SU-DHL-6 (cell line): Measurements from ENCODE around the gene IDS.
"Not testable (repeated sequence)": the region's sequence is repeated elsewhere in the genome, so short reads cannot be mapped to it uniquely, and the experiment has no call there.

Experiments
- H2AFZ ChIP-seq: fragments of 200-600 bp; sonication (generic); 2 replicates; pipeline ENCODE4 v1.6.1; 2014; ENCODE audit warnings: low read depth, mild to moderate bottlenecking, moderate library complexity, mixed read lengths, antibody characterized with exemption, low read length; ENCODE audit not compliant: severe bottlenecking
- H3F3A ChIP-seq: fragments of 200-600 bp; shearing (Covaris generic); 2 replicates; pipeline ENCODE4 v1.6.0; 2016; ENCODE audit warnings: antibody characterized with exemption, mild to moderate bottlenecking; ENCODE audit not compliant: insufficient read depth
- H3K27ac ChIP-seq: fragments of 200-600 bp; sonication (generic); 2 replicates; pipeline ENCODE4 v1.5.1; 2016; ENCODE audit warnings: low read depth, mild to moderate bottlenecking, low read length, moderate library complexity, mixed read lengths
- H3K27me3 ChIP-seq: fragments of 200-600 bp; sonication (generic), shearing (Covaris generic); 2 replicates; pipeline ENCODE4 v1.6.0; 2014; ENCODE audit warnings: mild to moderate bottlenecking, low read length
- H3K36me3 ChIP-seq: fragments of 200-600 bp; sonication (generic); 2 replicates; pipeline ENCODE4 v1.6.1; 2014; ENCODE audit warnings: mild to moderate bottlenecking, low read length, mixed read lengths
- H3K4me2 ChIP-seq: fragments of 300-600, 200-600 bp; shearing (Covaris generic), sonication (generic); 2 replicates; pipeline ENCODE4 v1.6.0; 2014; ENCODE audit warnings: low read length, low read depth, mild to moderate bottlenecking; ENCODE audit not compliant: poor library complexity, severe bottlenecking
- H3K4me3 ChIP-seq: fragments of 200-600 bp; sonication (generic); 2 replicates; pipeline ENCODE4 v1.5.1; 2014; ENCODE audit warnings: antibody characterized with exemption, low read length, mild to moderate bottlenecking, mixed read lengths; ENCODE audit not compliant: insufficient read depth, poor library complexity, severe bottlenecking
- H3K79me2 ChIP-seq: fragments of 200-600 bp; sonication (generic); 2 replicates; pipeline ENCODE4 v1.6.1; 2014; ENCODE audit warnings: mild to moderate bottlenecking, low read length, moderate library complexity; ENCODE audit not compliant: insufficient read depth
- H3K9ac ChIP-seq: fragments of 200-600 bp; sonication (generic); 2 replicates; pipeline ENCODE4 v1.7.0; 2014; ENCODE audit warnings: mild to moderate bottlenecking, low read length
- H3K9me2 ChIP-seq: fragments of 200-600 bp; sonication (generic); replicated peaks from 2 replicates; pipeline ENCODE4 v1.6.1; 2014; ENCODE audit warnings: low read length; ENCODE audit not compliant: insufficient read depth
- H3K9me3 ChIP-seq: fragments of 200-600 bp; sonication (generic); 2 replicates; pipeline ENCODE4 v1.6.1; 2014; ENCODE audit warnings: low read length, mixed read lengths; ENCODE audit not compliant: insufficient read depth
- H4K20me1 ChIP-seq: fragments of 200-600 bp; sonication (generic); 2 replicates; pipeline ENCODE4 v1.6.1; 2014; ENCODE audit warnings: low read depth, mild to moderate bottlenecking, antibody characterized with exemption, low read length, moderate library complexity, mixed read lengths
- CTCF ChIP-seq: fragments of 200-600 bp; sonication (generic); IDR thresholded peaks from one replicate; pipeline ENCODE4 v1.5.1; 2017; ENCODE audit warnings: antibody characterized with exemption, mild to moderate bottlenecking, low read length, moderate library complexity; ENCODE audit not compliant: insufficient read depth, poor library complexity, severe bottlenecking
- EZH2phosphoT487 ChIP-seq: fragments of 200-600 bp; sonication (generic), shearing (Covaris generic); conservative IDR thresholded peaks from 2 replicates; pipeline ENCODE4 v1.6.1; 2018; ENCODE audit warnings: mild to moderate bottlenecking, antibody characterized with exemption, low read length, moderate library complexity, mixed read lengths

IDS gene

DNA sequence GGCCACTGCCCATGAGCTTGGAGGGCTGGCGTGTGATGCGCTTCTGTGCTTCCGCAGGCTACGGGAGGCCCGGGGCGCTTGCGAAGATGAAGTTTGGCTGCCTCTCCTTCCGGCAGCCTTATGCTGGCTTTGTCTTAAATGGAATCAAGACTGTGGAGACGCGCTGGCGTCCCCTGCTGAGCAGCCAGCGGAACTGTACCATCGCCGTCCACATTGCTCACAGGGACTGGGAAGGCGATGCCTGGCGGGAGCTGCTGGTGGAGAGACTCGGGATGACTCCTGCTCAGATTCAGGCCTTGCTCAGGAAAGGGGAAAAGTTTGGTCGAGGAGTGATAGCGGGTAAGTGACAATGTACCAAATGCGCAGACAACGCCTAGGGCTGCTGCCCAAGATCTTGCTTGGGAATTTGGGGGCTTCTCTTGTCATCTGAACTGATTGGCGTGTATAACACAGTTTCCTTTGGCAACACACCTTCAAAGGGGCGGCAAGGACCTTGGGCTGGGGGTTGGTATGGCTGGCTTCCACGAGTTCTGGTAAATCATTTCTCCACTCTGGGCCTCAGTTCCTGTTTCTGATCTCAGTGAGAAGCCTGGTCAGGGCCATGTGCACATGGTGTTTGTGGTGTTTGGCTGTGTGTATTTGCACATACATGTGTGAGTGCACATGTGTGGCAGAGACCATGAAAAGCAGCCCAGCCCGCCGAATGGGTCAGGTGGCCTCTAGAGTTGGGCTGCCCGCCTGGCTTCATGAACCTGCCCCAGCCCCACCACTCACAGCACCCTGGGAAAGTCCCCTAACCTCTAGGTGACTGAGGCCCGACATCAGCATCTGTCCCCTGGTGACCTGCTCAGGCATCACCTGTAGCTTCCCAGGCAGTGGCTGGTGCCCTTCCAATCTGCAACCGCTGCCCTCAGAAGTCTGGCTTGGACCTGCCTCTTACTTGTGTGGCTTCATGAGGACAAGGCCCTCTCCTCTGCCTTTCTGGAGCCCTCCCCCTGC, 40.7 kb upstream of the IDS start:
- not testable (repeated sequence) for H2AFZ ChIP-seq, H3K9me2 ChIP-seq, H3K9me3 ChIP-seq, H3K79me2 ChIP-seq, H3K36me3 ChIP-seq, H3K9ac ChIP-seq, H3K4me2 ChIP-seq, H3F3A ChIP-seq, H3K4me3 ChIP-seq, H4K20me1 ChIP-seq, H3K27ac ChIP-seq, H3K27me3 ChIP-seq

DNA sequence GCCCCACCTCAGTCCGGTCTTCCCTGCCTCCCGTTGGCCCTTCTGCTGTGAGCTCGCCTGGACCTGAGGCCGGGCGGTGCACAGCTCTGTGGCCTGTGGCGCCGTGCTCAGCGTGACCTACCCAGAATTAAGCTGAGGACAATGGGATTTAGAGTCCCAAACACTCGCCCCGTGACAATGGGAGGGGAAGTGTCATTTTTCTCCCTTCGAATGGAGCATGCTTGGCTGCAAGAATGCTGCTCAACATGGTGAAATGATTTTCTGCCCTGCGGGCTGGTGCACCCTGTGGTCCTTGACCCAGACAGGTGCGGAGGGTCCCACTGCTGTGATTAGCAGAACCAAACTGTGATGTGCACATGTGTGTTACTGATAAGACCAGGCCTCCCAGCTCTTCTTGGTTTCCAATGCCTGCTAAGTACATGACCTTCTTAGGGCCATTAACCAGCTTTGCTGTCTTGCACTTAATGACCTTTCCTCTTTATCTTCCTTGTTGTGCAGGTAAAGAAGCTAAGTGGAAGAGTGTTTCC, 36.5 kb upstream of the IDS start:
- TF ChIP-seq EZH2phosphoT487 = no peak
- Histone ChIP-seq H3K9ac (peak overlapping the region; percentile 84), H3F3A (no peaks in the 10 kb centered on the region), H3K27me3 (no peaks in the 10 kb centered on the region), H3K9me2 (no peaks in the 10 kb centered on the region), H3K9me3 (no peaks in the 10 kb centered on the region), H3K27ac (no peak overlapping the region), H3K36me3 (no peaks in the 10 kb centered on the region), H2AFZ (no peak overlapping the region), H3K79me2 (no peaks in the 10 kb centered on the region), H3K4me3 (peak overlapping the region; percentile 87), H3K4me2 (peak overlapping the region; percentile 68), H4K20me1 (no peaks in the 10 kb centered on the region)

DNA sequence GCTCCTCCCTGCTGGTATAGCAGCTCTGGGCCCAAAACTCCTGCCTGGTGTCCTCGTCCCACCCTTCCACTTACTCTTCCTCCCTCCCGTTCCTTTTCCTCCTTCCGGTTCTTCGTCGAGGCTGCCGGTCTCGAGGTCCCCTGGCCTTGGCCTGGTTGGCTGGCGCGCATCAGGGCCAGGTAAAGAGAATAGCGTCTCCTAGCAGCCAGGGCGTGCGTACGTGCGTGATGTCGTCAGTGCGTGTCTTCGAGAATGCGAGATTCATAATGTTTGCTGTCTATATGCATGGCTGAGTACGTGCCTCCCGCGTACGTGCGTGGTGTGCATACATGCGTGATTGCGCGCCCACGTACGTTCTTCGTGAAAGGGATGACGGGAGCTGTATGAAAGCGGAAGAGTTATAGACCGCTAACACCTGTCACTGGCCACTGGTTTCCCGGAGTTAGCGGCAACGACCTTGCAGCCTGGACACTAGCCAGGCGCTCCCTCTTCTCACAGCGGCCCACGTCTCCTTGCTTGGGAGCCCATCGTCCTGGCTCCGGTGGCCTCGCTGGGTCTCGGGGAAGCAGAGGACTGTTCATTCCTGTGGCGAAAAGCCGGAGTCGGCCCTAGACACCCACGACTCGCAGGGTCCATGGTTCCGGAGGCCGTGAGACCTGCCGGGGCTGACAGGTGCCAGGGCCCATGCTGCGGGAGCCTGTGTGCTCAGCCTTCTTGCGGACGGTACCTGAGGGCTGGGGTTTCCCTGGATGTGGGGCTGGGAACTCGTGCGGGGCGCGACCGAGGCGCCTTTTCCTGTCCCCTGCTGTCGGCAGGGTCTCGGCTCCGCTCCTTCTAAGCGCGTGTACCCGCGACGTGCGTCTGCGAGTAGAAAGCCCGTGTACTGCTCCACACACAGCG, 35.8 kb upstream of the IDS start, which contains the start of gene EOLA1:
EOLA1 (plus strand) TSS at position 392 of the 900 bp plus-strand sequence. CDS start 4,619 bp downstream, outside the sequence.
- Histone ChIP-seq H3F3A (no peaks in the 10 kb centered on the region), H2AFZ (peak within 1 kb of the TSS; percentile 43), H3K27ac (peak within 1 kb of the TSS; percentile 83), H3K79me2 (no peaks in the 10 kb centered on the region), H3K4me3 (peak within 1 kb of the TSS; percentile 87), H4K20me1 (no peaks in the 10 kb centered on the region), H3K9ac (peak within 1 kb of the TSS; percentile 84), H3K9me2 (no peaks in the 10 kb centered on the region), H3K27me3 (no peaks in the 10 kb centered on the region), H3K9me3 (no peaks in the 10 kb centered on the region), H3K36me3 (no peaks in the 10 kb centered on the region), H3K4me2 (peak within 1 kb of the TSS; percentile 68)
- TF ChIP-seq EZH2phosphoT487 (no peak), CTCF (no peak)

GRCh38 chrX:149540131-149540620, 35.1 kb upstream of the IDS start:
- Histone ChIP-seq H3K27me3 (no peaks in the 10 kb centered on the region), H3K9me2 (no peaks in the 10 kb centered on the region), H3K9me3 (no peaks in the 10 kb centered on the region), H3K27ac (peak overlapping the region; percentile 83), H4K20me1 (no peaks in the 10 kb centered on the region), H3K9ac (peak overlapping the region; percentile 84), H3K79me2 (no peaks in the 10 kb centered on the region), H3K36me3 (no peaks in the 10 kb centered on the region), H2AFZ (peak overlapping the region; percentile 43), H3K4me2 (peak overlapping the region; percentile 68), H3K4me3 (peak overlapping the region; percentile 87), H3F3A (no peaks in the 10 kb centered on the region)
- no peak for TF ChIP-seq EZH2phosphoT487
- no peak for TF ChIP-seq CTCF
